H1 (cell line): ENCODE measurements around the gene COL4A2. TPM values are rescaled to one million over a fixed set of nuclear protein-coding genes. Genes with fewer than 3 reads are reported as not detected.

ENCODE experiments used
- CTCF ChIA-PET: fragments of 300-600 bp; sonication (Branson Sonifier 250); formaldehyde crosslinking; loops from one replicate; lab custom pipeline; 2021; ENCODE audit not compliant: partially characterized antibody; lab: Charles Lee
- POLR2A ChIA-PET: fragments of 300-600 bp; sonication (Branson Sonifier 250); formaldehyde crosslinking; loops from one replicate; lab custom pipeline; 2021; ENCODE audit warnings: inconsistent platforms; ENCODE audit not compliant: partially characterized antibody; lab: Charles Lee
- DNase-seq, 2 experiments: peaks; one replicate each; pipeline versions ENCODE4 v3.0.0 to v3.0.0-alpha.2; 2010 to 2022; ENCODE audit warnings: low spot score in 2 of 2, low read depth in 1 of 2, mixed read lengths in 1 of 2
- FAIRE-seq: peaks from 2 replicates; lab custom pipeline; 2011; peaks lifted over from hg19 to GRCh38; lab: Jason Lieb, UNC
- H2AFZ ChIP-seq: 2 replicates; pipeline ENCODE4 v1.8.1; 2012; ENCODE audit warnings: low read length, inconsistent platforms
- H2AK5ac ChIP-seq: 2 replicates; pipeline ENCODE4 v1.6.1; 2013; ENCODE audit warnings: low read depth, low read length
- H2BK120ac ChIP-seq: replicated peaks from 2 replicates; pipeline ENCODE3; 2013; ENCODE audit warnings: low read depth, low read length, inconsistent platforms
- H2BK12ac ChIP-seq: 2 replicates; pipeline ENCODE4 v1.6.1; 2013; ENCODE audit warnings: low read depth, low read length
- H2BK15ac ChIP-seq: 2 replicates; pipeline ENCODE4 v1.6.1; 2013; ENCODE audit warnings: low read length
- H2BK20ac ChIP-seq: 2 replicates; pipeline ENCODE4 v1.6.1; 2013; ENCODE audit warnings: low read length
- H2BK5ac ChIP-seq: 2 replicates; pipeline ENCODE4 v1.6.1; 2013; ENCODE audit warnings: low read depth, low read length
- H3K14ac ChIP-seq: 2 replicates; pipeline ENCODE4 v1.6.1; 2013; ENCODE audit warnings: inconsistent platforms; ENCODE audit not compliant: insufficient read length
- H3K18ac ChIP-seq: 2 replicates; pipeline ENCODE4 v1.6.1; 2013; ENCODE audit warnings: low read length; ENCODE audit errors: extremely low read depth
- H3K23ac ChIP-seq: 2 replicates; pipeline ENCODE4 v1.6.1; 2013; ENCODE audit warnings: inconsistent platforms; ENCODE audit not compliant: insufficient read length
- H3K23me2 ChIP-seq: 2 replicates; pipeline ENCODE4 v1.6.1; 2013; ENCODE audit warnings: low read depth, low read length
- H3K27ac ChIP-seq: 2 replicates; pipeline ENCODE4 v1.6.1; 2011; ENCODE audit warnings: low read depth, low read length, inconsistent platforms
- H3K27me3 ChIP-seq, 4 experiments: replicated peaks in 1 of 4; 1 replicate in 1 of 4; 2 replicates in 3 of 4; pipeline versions ENCODE4 v1.6.1 to v1.8.1; 2011 to 2013; ENCODE audit warnings: low read length in 3 of 4, mild to moderate bottlenecking in 3 of 4, inconsistent platforms in 2 of 4, mixed read lengths in 2 of 4, moderate library complexity in 1 of 4; ENCODE audit not compliant: control insufficient read depth in 3 of 4, insufficient read depth in 3 of 4; ENCODE audit errors: extremely low read depth in 1 of 4
- H3K36me3 ChIP-seq, 4 experiments: 2 replicates each; pipeline versions ENCODE4 v1.6.1 to v1.8.1; 2011 to 2013; ENCODE audit warnings: mild to moderate bottlenecking in 4 of 4, low read length in 3 of 4, moderate library complexity in 2 of 4, control low read depth in 1 of 4, inconsistent platforms in 1 of 4; ENCODE audit not compliant: insufficient read depth in 4 of 4, control insufficient read depth in 2 of 4
- H3K4ac ChIP-seq: replicated peaks from 2 replicates; pipeline ENCODE3; 2013; ENCODE audit warnings: low read length, low read depth, mixed read lengths, inconsistent platforms; ENCODE audit not compliant: insufficient read length
- H3K4me1 ChIP-seq, 4 experiments: replicated peaks in 1 of 4; 1 replicate in 1 of 4; 2 replicates in 3 of 4; pipeline versions ENCODE4 v1.6.1 to v1.8.1; 2011 to 2013; ENCODE audit warnings: low read length in 3 of 4, inconsistent platforms in 2 of 4, mixed read lengths in 1 of 4; ENCODE audit not compliant: insufficient read depth in 4 of 4, control insufficient read depth in 3 of 4
- H3K4me2 ChIP-seq, 2 experiments: 2 replicates each; pipeline versions ENCODE4 v1.6.1 to v1.8.1; 2011 to 2013; ENCODE audit warnings: low read depth in 2 of 2, low read length in 2 of 2, control low read depth in 1 of 2, inconsistent platforms in 1 of 2, mild to moderate bottlenecking in 1 of 2; ENCODE audit not compliant: insufficient read depth in 1 of 2
- H3K4me3 ChIP-seq, 4 experiments: fragments of 200-600, 300-600 bp in 1 of 4; sonication (generic), shearing (Covaris generic), sonication (Bioruptor Twin) in 1 of 4; 2 replicates each; pipeline versions ENCODE4 v1.5.1 to v1.8.1; 2011 to 2016; ENCODE audit warnings: low read length in 4 of 4, low read depth in 3 of 4, control low read depth in 2 of 4, inconsistent platforms in 2 of 4, mild to moderate bottlenecking in 2 of 4, mixed read lengths in 1 of 4, moderate library complexity in 1 of 4; ENCODE audit not compliant: insufficient read depth in 2 of 4; ENCODE audit errors: extremely low read depth in 1 of 4
- H3K56ac ChIP-seq: replicated peaks from 2 replicates; pipeline ENCODE3; 2013; ENCODE audit warnings: low read depth, mild to moderate bottlenecking, mixed read lengths, low read length, inconsistent platforms; ENCODE audit not compliant: insufficient read length
- H3K79me1 ChIP-seq: 2 replicates; pipeline ENCODE4 v1.6.1; 2013; ENCODE audit warnings: low read depth, low read length, control low read depth
- H3K79me2 ChIP-seq, 2 experiments: 2 replicates each; pipeline versions ENCODE4 v1.6.1 to v1.8.1; 2012 to 2013; ENCODE audit warnings: low read length in 2 of 2, mild to moderate bottlenecking in 2 of 2, inconsistent platforms in 1 of 2; ENCODE audit not compliant: insufficient read depth in 2 of 2, control insufficient read depth in 1 of 2
- H3K9ac ChIP-seq, 4 experiments: replicated peaks in 1 of 4; 1 replicate in 1 of 4; 2 replicates in 3 of 4; pipeline versions ENCODE4 v1.6.1 to v1.8.1; 2011 to 2013; ENCODE audit warnings: low read depth in 3 of 4, low read length in 3 of 4, control low read depth in 2 of 4, mild to moderate bottlenecking in 2 of 4, moderate library complexity in 2 of 4, inconsistent platforms in 1 of 4; ENCODE audit errors: extremely low read depth in 1 of 4
- H3K9me3 ChIP-seq, 2 experiments: 2 replicates each; pipeline versions ENCODE4 v1.6.1 to v1.8.1; 2012 to 2013; ENCODE audit warnings: mild to moderate bottlenecking in 2 of 2, moderate library complexity in 2 of 2, control low read depth in 1 of 2, inconsistent platforms in 1 of 2, low read depth in 1 of 2, low read length in 1 of 2, mixed read lengths in 1 of 2; ENCODE audit not compliant: insufficient read depth in 2 of 2
- H4K20me1 ChIP-seq, 2 experiments: replicated peaks in 1 of 2; 2 replicates each; pipeline versions ENCODE3 to v1.8.1; 2011 to 2013; ENCODE audit warnings: inconsistent platforms in 2 of 2, low read length in 2 of 2, mild to moderate bottlenecking in 1 of 2; ENCODE audit not compliant: insufficient read depth in 2 of 2, control insufficient read depth in 1 of 2
- H4K5ac ChIP-seq: 2 replicates; pipeline ENCODE4 v1.6.1; 2013; ENCODE audit warnings: low read length, low read depth, mixed read lengths, inconsistent platforms; ENCODE audit not compliant: insufficient read length
- H4K8ac ChIP-seq: 2 replicates; pipeline ENCODE4 v1.8.0; 2013; ENCODE audit warnings: mild to moderate bottlenecking, moderate library complexity, low read length, inconsistent platforms; ENCODE audit not compliant: insufficient read depth; ENCODE audit errors: extremely low read depth
- H4K91ac ChIP-seq: replicated peaks from 2 replicates; pipeline ENCODE3; 2013; ENCODE audit warnings: low read length, mixed read lengths, inconsistent platforms; ENCODE audit not compliant: insufficient read length
- NANOG ChIP-seq: IDR thresholded peaks from 2 replicates; pipeline ENCODE4 v1.6.1; 2011; ENCODE audit warnings: low read length, low read depth, mild to moderate bottlenecking, inconsistent platforms; ENCODE audit not compliant: insufficient read depth, poor library complexity, severe bottlenecking
- WGBS, 2 experiments: shearing (Covaris generic) in 1 of 2; methylation state at CpG; one replicate each; pipeline versions ENCODE4 v1.1.6 to v1.1.7; 2013 to 2015; ENCODE audit warnings: low lambda C conversion rate in 2 of 2, mixed read lengths in 2 of 2, inconsistent platforms in 1 of 2, low coverage in 1 of 2, missing lambda C conversion rate in 1 of 2; ENCODE audit not compliant: insufficient replicate concordance in 2 of 2, insufficient coverage in 1 of 2, insufficient read length in 1 of 2; ENCODE audit errors: extremely low coverage in 1 of 2, missing lambda C conversion rate in 1 of 2; 5-methylcytosine and 5-hydroxymethylcytosine counted together
- polyA plus RNA-seq, 7 experiments: library from polyadenylated mRNA; depleted of rRNA in 3 of 7; stranded (reverse) in 5 of 7; unstranded in 2 of 7; fragments of >200 nt in 5 of 7; fragments of 200-250 nt in 2 of 7; gene quantifications; 1 replicate in 5 of 7; 2 replicates in 1 of 7; 4 replicates in 1 of 7; pipeline versions ENCODE4 v1.2.1 to v1.2.3, GENCODE V29; 2011 to 2013; ENCODE audit warnings: missing spikeins in 2 of 7, mixed read lengths in 2 of 7
- total RNA-seq: library from RNA; stranded (reverse); fragmentation: NEBNext Ultra II Directional; extraction: Animal tissue kit (Norgen Biotek cat#: 25700); gene quantifications from 2 replicates; pipeline ENCODE4 v1.2.1, GENCODE V29; 2021

COL4A2 gene
- total and polyA plus RNA-seq, 2 of the 8 experiments (the other 6 are each of a cell fraction or from before 2014, with no cell fraction given): 80.4 to 87.3 TPM

GRCh38 chr13:110350509-110350908 is 43.4 kb downstream of the COL4A2 start:
- Histone ChIP-seq H4K5ac (no peak overlapping the region), H3K79me2 (peaks cover 0 to 10% of the 10 kb centered on the region in 2 experiments; a peak in 1 of 4 replicates), H2BK12ac (no peak overlapping the region), H3K4me3 (no peak overlapping the region), H3K27ac (no peak overlapping the region), H2AK5ac (no peak overlapping the region), H3K4me2 (no peak overlapping the region), H4K20me1 (peaks cover 6 to 8% of the 10 kb centered on the region in 2 experiments), H2BK20ac (no peak overlapping the region), H3K56ac (no peak overlapping the region), H3K79me1 (peaks cover 13% of the 10 kb centered on the region), H3K9ac (no peak overlapping the region), H3K18ac (no peak overlapping the region), H3K14ac (no peak overlapping the region), H3K4me1 (peaks cover 3 to 14% (median 9%) of the 10 kb centered on the region in 4 experiments; a peak in 6 of 7 replicates), H4K8ac (no peak overlapping the region; the same call in 1 of the 2 replicates), H3K4ac (no peak overlapping the region), H3K27me3 (no peaks in the 10 kb centered on the region), H3K23ac (no peak overlapping the region), H3K23me2 (no peaks in the 10 kb centered on the region), H2BK15ac (no peak overlapping the region), H4K91ac (no peak overlapping the region), H3K9me3 (no peaks in the 10 kb centered on the region), H2AFZ (no peak overlapping the region), H2BK5ac (no peak overlapping the region), H3K36me3 (no peaks in the 10 kb centered on the region), H2BK120ac (no peak overlapping the region)
- ChIA-PET CTCF (interaction anchor here (0.9 to 3.2 kb wide), 8 partner anchors 10 to 105 kb away, joined by 3 to 36 read pairs (median 4); no protein-coding TSS in a partner anchor), POLR2A (no interaction called here)
- TF ChIP-seq NANOG: no peak
- no peak for DNase-seq
- FAIRE-seq: no peak
- WGBS, 2 experiments: 84% methylated on average over 3 of the region's 3 CpGs; no CpG with 5 or more reads in 1 of the 2 experiments
